Muscle of leg (tissue), 11 donors: ENCODE results near the gene EVI5. TPM values are rescaled to one million over a fixed set of nuclear protein-coding genes. Genes with fewer than 3 reads are reported as not detected.
"Not testable (repeated sequence)": the region's sequence is repeated elsewhere in the genome, so short reads cannot be mapped to it uniquely, and the experiment has no call there.

Experiments
- DNase-seq: peaks from one replicate; pipeline ENCODE4 v3.0.0; 2013
- H3K27ac ChIP-seq: one replicate; pipeline ENCODE4 v1.5.1; 2013; ENCODE audit warnings: mild to moderate bottlenecking, low read length, control low read depth
- H3K27me3 ChIP-seq: one replicate; pipeline ENCODE4 v1.6.1; 2013; ENCODE audit warnings: low read length; ENCODE audit not compliant: control insufficient read depth, insufficient read depth
- H3K36me3 ChIP-seq: one replicate; pipeline ENCODE4 v1.6.1; 2013; ENCODE audit warnings: low read length; ENCODE audit not compliant: control insufficient read depth, insufficient read depth
- H3K4me1 ChIP-seq: one replicate; pipeline ENCODE4 v1.6.1; 2013; ENCODE audit warnings: low read length; ENCODE audit not compliant: control insufficient read depth, insufficient read depth
- H3K4me3 ChIP-seq: one replicate; pipeline ENCODE4 v1.5.1; 2013; ENCODE audit warnings: low read length, control low read depth
- H3K9me3 ChIP-seq: replicated peaks from 2 replicates; pipeline ENCODE4 v1.6.1; 2013; ENCODE audit warnings: low read depth, low read length; ENCODE audit not compliant: control insufficient read depth
- WGBS: methylation state at CpG from one replicate; pipeline ENCODE4 v1.1.5; 2013; ENCODE audit warnings: missing lambda C conversion rate; ENCODE audit not compliant: insufficient coverage; 5-methylcytosine and 5-hydroxymethylcytosine counted together
- polyA plus RNA-seq, 8 donors: library from polyadenylated mRNA; unstranded; fragments of 120-200 nt; gene quantifications; one replicate each; pipeline versions ENCODE4 v1.2.1 to v1.2.3, GENCODE V29; 2013; ENCODE audit warnings: inconsistent platforms in 1 of 8, low replicate concordance in 1 of 8; ENCODE audit not compliant: insufficient read length in 8 of 8, insufficient read depth in 1 of 8
- total RNA-seq: library from RNA; stranded (reverse); fragments of 120-200 nt; gene quantifications from one replicate; pipeline ENCODE4 v1.2.4, GENCODE V29; 2013

EVI5 gene
- total and polyA plus RNA-seq, 9 donors: 9.3 to 31.7 (median 13.6) TPM

- H3K27ac ChIP-seq, H3K4me3 ChIP-seq, H3K4me1 ChIP-seq, H3K36me3 ChIP-seq, H3K27me3 ChIP-seq, H3K9me3 ChIP-seq, DNase-seq: not testable (repeated sequence)
- WGBS: no CpG with 5 or more reads among the region's 2 CpGs
Measured at GRCh38 chr1:92773749-92774148, 11.2 kb downstream of the EVI5 start.

GRCh38 chr1:92769856-92770255, 15.1 kb downstream of the EVI5 start:
- no peak overlapping the region for H3K4me3 ChIP-seq
- H3K27ac ChIP-seq: no peak overlapping the region
- no peaks in the 10 kb centered on the region for H3K36me3 ChIP-seq
- DNase-seq: no peak
- H3K4me1 ChIP-seq: no peaks in the 10 kb centered on the region
- no CpG with 5 or more reads among the region's 3 CpGs for WGBS
- no peaks in the 10 kb centered on the region for H3K27me3 ChIP-seq
- H3K9me3 ChIP-seq: no peaks in the 10 kb centered on the region

- no peak for DNase-seq
- H3K36me3 ChIP-seq: no peaks in the 10 kb centered on the region
- no peaks in the 10 kb centered on the region for H3K27me3 ChIP-seq
- H3K9me3 ChIP-seq: no peaks in the 10 kb centered on the region
- H3K4me3 ChIP-seq: no peak overlapping the region
- H3K27ac ChIP-seq: no peak overlapping the region
- no peaks in the 10 kb centered on the region for H3K4me1 ChIP-seq
Measured at GRCh38 chr1:92768915-92769314, 16.0 kb downstream of the EVI5 start.

- H3K4me1 ChIP-seq: no peaks in the 10 kb centered on the region
- 100% methylated on average over 1 of the region's 2 CpGs for WGBS
- H3K9me3 ChIP-seq: no peaks in the 10 kb centered on the region
- no peak overlapping the region for H3K4me3 ChIP-seq
- no peaks in the 10 kb centered on the region for H3K36me3 ChIP-seq
- DNase-seq: no peak
- no peak overlapping the region for H3K27ac ChIP-seq
- H3K27me3 ChIP-seq: no peaks in the 10 kb centered on the region
Measured at GRCh38 chr1:92768296-92768695, 16.6 kb downstream of the EVI5 start.

GRCh38 chr1:92764116-92764515, 20.8 kb downstream of the EVI5 start:
- Histone ChIP-seq H3K36me3 (no peaks in the 10 kb centered on the region), H3K9me3 (no peaks in the 10 kb centered on the region), H3K4me3 (no peak overlapping the region), H3K27me3 (no peaks in the 10 kb centered on the region), H3K4me1 (no peaks in the 10 kb centered on the region), H3K27ac (no peak overlapping the region)
- no peak for DNase-seq
- WGBS: no CpG with 5 or more reads among the region's 3 CpGs

GRCh38 chr1:92762355-92762754, 22.6 kb downstream of the EVI5 start:
- no CpG with 5 or more reads among the region's 1 CpG for WGBS
- Histone ChIP-seq H3K36me3 (no peaks in the 10 kb centered on the region), H3K4me3 (no peak overlapping the region), H3K4me1 (no peaks in the 10 kb centered on the region), H3K27me3 (no peaks in the 10 kb centered on the region), H3K9me3 (no peaks in the 10 kb centered on the region), H3K27ac (no peak overlapping the region)
- DNase-seq: no peak

GRCh38 chr1:92759361-92759760, 25.5 kb downstream of the EVI5 start:
- H3K9me3 ChIP-seq: peaks cover 4% of the 10 kb centered on the region
- peaks cover 5% of the 10 kb centered on the region for H3K36me3 ChIP-seq
- no peak overlapping the region for H3K27ac ChIP-seq
- H3K4me1 ChIP-seq: peaks cover 3% of the 10 kb centered on the region
- WGBS: no CpG with 5 or more reads among the region's 1 CpG
- no peaks in the 10 kb centered on the region for H3K27me3 ChIP-seq
- DNase-seq: no peak
- H3K4me3 ChIP-seq: no peak overlapping the region

GRCh38 chr1:92756537-92756936, 28.4 kb downstream of the EVI5 start:
- 97% methylated on average over 4 of the region's 4 CpGs for WGBS
- no peak overlapping the region for H3K4me3 ChIP-seq
- DNase-seq: no peak
- H3K4me1 ChIP-seq: peaks cover 3% of the 10 kb centered on the region
- H3K27me3 ChIP-seq: no peaks in the 10 kb centered on the region
- H3K9me3 ChIP-seq: peaks cover 5% of the 10 kb centered on the region
- no peak overlapping the region for H3K27ac ChIP-seq
- H3K36me3 ChIP-seq: peaks cover 5% of the 10 kb centered on the region

GRCh38 chr1:92755541-92756461, 29.1 kb downstream of the EVI5 start:
- peak; percentile 4 for DNase-seq
- Histone ChIP-seq H3K4me1 (peaks cover 3% of the 10 kb centered on the region), H3K9me3 (peaks cover 5% of the 10 kb centered on the region), H3K4me3 (no peak overlapping the region), H3K27ac (no peak overlapping the region), H3K36me3 (peaks cover 5% of the 10 kb centered on the region), H3K27me3 (no peaks in the 10 kb centered on the region)
- WGBS: 82% methylated on average over 11 of the region's 19 CpGs

GRCh38 chr1:92754719-92755050, 30.2 kb downstream of the EVI5 start:
- Histone ChIP-seq H3K36me3 (peaks cover 5% of the 10 kb centered on the region), H3K9me3 (peaks cover 5% of the 10 kb centered on the region), H3K4me1 (peaks cover 3% of the 10 kb centered on the region), H3K27ac (no peak overlapping the region), H3K4me3 (no peak overlapping the region), H3K27me3 (no peaks in the 10 kb centered on the region)
- no peak for DNase-seq
- no CpG with 5 or more reads among the region's 1 CpG for WGBS
